GM12892 (cell line): ENCODE data around the gene PHLPP1.

Experiments
- DNase-seq: peaks from one replicate; pipeline ENCODE4 v3.0.0; 2011; ENCODE audit not compliant: insufficient read length
- FAIRE-seq: peaks from 2 replicates; lab custom pipeline; 2011; peaks lifted over from hg19 to GRCh38; lab: Jason Lieb, UNC
- POLR2A ChIP-seq: IDR thresholded peaks from 2 replicates; pipeline ENCODE4 v1.6.1; 2011; ENCODE audit warnings: low read depth, low read length, control low read depth
- POLR2AphosphoS5 ChIP-seq: IDR thresholded peaks from 2 replicates; pipeline ENCODE4 v1.6.1; 2011; ENCODE audit warnings: low read depth, low read length, control low read depth
- TAF1 ChIP-seq: IDR thresholded peaks from 2 replicates; pipeline ENCODE4 v1.6.1; 2011; ENCODE audit warnings: low read depth, mild to moderate bottlenecking, control low read depth, low read length, borderline replicate concordance

Gene PHLPP1

DNA sequence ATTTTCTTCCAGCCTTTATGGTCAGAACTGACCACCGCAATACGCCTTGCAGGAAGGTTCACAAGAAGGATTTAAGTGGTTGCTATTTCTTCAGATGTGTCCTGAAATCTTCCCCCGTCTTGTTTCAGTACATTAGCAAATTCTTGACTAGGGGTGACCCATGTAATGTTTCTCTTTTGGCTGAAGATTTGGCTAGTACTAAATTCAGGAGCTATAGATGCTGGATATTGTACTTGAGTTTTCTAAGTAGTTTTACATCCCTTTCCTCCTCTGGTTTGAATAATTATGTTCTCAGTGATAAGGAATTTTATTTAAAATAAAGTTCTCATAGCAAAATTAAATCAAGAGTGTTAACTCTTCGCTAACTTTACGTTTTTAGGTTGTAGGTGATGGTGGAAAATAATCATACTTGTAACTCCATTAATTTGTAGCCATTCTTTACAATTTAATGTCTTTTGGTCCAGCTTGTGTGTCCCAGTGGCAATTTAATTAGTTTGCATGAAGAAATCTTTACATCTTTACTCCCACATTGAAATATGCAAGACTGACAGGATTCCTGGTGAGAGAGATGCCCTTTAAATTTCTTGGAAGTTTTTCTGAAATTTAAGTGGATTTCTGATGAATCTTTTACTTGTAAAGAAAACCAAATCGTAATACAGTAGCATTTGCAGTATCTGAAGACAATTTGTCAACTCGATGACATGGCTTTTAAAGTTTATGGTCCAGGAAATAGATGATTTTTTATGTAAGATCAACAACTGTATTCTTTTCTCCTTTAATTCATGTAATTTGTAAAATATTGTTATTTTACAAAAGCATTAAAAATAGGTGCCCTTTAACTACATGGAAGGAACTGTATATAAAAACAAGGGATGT lies 2.8 kb downstream of the PHLPP1 start:
- DNase-seq (no peak), FAIRE-seq (no peak)
- no peak for TF ChIP-seq POLR2AphosphoS5
- no peak for TF ChIP-seq POLR2A
- no peak for TF ChIP-seq TAF1

DNA sequence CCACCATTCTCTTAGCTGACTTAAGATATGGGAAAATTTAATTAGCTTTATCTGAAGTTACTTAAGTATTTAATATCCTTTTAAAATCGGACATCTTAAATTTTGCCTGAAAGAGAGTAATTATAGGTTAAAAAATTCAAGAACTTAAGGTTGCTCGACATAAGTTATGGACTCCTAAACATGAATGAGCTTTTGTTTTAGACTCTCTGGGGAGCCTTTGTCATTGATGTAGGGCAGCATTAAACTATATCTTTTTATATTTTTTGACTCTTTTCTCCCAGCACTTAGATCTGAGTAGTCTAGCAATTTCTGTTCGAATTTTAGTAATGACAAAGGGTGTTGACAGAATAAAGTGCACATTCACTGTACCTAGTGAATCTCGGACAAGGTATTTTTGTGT lies 4.7 kb downstream of the PHLPP1 start:
- DNase-seq (no peak), FAIRE-seq (no peak)
- no peak for TF ChIP-seq TAF1
- TF ChIP-seq POLR2AphosphoS5 = no peak
- TF ChIP-seq POLR2A = no peak

DNA sequence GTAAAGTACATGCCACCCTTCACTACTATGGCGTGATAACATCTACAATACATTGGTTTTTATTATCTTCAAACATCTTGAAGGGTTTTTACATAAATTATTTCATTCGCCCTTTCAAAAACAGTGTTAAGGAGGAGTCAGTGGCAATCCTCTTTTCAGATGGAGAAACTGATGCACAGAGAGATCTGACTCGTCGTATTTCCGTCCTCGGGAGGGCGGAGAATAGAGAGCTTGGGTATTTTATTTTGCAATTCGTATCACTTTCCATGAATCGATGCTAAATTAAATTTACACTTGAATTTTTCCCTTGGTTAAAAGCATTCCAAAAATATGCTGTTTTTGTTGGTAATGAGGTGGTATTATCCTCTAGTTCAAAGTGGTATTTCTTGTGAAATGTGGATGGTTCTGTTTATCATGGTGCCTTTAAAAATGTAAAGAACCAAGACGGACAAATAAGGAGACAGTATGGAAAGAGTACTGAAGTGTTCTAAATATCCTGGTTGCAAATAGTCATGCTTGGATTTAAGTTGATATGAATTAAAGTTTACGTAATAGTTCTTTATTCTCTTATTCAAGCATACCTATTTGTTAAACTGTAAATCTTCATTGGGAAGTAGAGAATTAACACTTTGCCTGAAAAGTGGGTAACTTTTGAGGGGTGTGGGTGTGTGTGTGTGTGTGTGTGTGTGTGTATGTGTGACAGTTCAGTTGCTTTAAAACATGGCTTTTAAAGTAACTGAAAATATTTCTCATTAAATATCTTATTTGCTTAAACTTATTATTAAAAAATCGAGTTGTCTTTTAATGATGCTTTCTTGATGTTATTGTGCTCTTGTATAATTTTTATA lies 5.6 kb downstream of the PHLPP1 start:
- TF ChIP-seq TAF1 (no peak), POLR2AphosphoS5 (no peak), POLR2A (no peak)
- DNase-seq = no peak
- no peak for FAIRE-seq

DNA sequence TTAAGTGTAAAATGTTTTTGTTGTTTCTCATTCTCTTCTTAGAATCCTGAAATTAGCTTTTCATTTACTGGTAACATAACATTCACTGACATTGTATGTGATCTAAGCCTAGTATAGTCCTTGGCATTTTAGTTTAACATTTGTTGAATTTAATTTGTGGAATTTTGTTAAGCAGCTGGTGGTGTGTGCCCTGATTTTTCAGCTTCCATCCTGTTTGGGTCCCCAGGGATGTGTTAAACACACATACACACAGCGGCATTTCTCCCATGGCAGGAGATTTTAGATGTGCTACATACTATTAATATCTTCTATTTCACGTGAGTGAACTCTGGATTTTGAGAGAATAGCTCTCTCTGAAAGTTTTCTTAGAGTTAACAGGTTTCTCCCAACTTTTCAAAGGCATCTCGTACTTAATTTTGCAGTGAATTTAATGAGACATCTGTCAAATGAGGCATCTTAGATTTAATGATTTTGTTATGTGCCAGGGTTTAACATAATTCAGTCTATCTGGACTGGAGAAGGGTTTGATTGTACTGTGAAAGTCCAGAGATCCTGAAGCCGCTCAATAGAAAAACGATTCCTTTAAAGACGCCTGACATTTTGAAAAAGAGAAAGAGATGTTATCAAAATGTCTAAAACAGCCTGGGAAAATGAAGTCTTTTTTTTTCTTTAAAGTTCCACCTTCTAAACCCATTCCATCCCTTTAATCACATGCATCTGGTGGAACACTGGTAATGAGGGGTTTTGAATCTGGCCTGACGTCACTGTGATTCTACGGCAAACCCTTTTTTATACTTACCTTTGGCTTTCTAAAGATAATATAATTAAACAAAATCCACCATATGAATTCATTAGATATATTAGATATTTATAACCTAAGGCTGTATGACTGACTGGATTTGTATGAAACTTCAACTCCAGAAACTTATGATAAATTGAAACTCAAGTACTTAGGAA lies 6.8 kb downstream of the PHLPP1 start:
- FAIRE-seq (no peak), DNase-seq (no peak)
- no peak for TF ChIP-seq TAF1
- no peak for TF ChIP-seq POLR2A
- TF ChIP-seq POLR2AphosphoS5 = no peak

DNA sequence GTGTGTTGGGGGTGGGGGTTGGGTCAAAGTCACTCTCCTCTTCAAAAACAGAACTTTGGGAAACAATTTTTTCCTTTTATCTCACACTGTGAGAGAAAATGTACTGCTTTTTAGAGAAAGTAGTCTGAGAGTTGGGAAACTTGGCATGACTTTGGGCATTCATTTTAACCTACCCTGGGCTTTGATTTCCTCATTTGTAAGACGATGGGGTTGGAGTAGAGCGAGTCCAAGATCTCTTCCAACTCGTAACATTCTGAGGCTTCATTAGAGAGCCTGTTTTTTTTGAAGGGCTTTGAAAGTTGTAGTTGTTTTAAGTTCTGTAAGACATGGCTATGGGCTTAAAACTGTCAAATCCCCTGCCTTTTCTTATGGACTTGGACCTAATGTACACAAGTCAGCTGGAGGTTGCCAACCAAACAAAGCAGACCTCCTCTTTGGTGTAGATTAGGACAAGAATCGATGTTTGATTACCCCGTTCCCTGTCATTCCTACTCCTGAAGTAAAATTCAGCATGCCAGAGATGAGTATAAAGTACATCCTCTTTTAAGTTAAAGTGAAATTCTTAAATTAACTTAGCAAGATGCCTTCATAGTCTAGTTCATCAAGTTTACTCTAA lies 8.4 kb downstream of the PHLPP1 start:
- FAIRE-seq = no peak
- no peak for DNase-seq
- no peak for TF ChIP-seq TAF1
- TF ChIP-seq POLR2A = no peak
- TF ChIP-seq POLR2AphosphoS5 = no peak

DNA sequence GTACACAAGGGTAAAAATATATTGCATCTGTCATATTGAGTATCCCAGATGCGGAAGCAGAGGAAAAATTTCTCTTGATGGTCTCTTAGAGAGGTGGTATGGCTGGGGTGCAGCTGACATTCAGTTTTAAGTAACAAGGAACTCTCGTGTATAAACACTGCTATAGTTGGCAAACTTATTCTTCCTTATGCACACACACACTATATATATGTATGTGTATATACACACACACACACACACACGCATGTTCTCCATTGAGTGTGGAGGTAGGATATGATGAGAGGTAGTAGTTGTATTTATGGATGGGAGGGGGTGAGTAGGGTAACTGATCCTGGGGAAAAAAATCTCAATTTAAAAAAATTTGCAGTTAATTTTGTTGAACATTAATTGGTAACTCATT lies 10.6 kb downstream of the PHLPP1 start:
- DNase-seq (no peak), FAIRE-seq (no peak)
- no peak for TF ChIP-seq POLR2A
- TF ChIP-seq TAF1 = no peak
- no peak for TF ChIP-seq POLR2AphosphoS5

DNA sequence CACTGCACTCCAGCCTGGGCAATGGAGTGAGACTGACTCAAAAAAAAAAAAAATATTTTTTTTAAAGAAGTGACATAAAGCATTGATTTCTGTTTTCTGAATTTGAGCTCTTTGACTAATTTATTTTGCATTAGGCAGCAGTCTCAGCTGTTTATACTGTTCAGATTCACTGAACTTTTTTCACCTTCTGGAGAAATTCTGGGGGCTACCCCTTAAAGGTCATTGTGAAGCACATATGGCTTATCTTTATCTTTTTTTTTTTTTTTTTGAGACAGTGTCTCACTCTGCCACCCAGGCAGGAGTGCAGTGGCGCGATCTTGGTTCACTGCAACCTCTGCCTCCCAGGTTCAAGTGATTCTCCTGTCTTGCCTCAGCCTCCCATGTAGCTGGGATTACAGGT lies 12.9 kb downstream of the PHLPP1 start:
- no peak for FAIRE-seq
- TF ChIP-seq POLR2A = no peak
- TF ChIP-seq POLR2AphosphoS5 = no peak
- TF ChIP-seq TAF1 = no peak

DNA sequence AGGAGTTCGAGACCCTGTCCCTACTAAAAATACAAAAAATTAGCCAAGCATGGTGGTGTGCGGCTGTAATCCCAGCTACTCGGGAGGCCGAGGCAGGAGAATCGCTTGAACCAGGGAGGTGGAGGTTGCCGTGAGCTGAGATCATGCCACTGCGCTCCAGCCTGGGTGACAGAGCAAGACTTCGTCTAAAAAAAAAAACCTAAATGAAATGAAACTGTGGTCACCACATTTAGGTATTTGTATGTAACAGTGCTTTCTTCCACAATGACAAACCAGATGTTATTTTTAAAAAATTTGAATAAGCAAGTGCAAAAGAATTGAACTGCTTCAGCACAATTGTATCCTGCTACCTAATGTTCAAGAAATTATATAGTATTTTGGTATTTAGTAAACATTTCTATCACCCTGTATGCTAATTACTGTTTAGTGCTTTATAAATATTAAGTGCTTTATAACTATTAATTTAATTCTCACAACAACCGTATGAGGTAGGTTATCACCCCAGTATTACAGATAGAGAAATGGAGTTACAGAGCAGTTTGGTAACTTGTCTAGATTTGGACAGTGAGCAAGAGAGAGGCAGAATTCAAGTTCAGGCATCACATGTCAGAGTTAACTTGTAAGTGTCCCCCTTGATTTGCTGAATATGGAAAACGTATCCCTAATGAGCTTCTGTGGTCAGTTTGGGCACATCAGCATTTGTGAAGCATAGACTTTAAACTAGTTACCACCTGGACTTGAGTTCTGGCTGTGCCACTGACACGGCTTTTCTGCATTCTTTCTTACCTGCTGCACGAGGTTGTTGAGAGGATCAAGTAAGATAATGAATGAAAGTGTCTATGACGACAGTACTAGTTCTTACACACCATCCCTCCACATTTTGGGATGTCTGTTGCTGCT lies 14.4 kb downstream of the PHLPP1 start:
- FAIRE-seq (peak; percentile 63), DNase-seq (no peak)
- TF ChIP-seq TAF1 = no peak
- TF ChIP-seq POLR2AphosphoS5 = no peak
- no peak for TF ChIP-seq POLR2A

More for the DNA sequence above, 12.9 kb downstream of the PHLPP1 start:
- DNase-seq = no peak

DNA sequence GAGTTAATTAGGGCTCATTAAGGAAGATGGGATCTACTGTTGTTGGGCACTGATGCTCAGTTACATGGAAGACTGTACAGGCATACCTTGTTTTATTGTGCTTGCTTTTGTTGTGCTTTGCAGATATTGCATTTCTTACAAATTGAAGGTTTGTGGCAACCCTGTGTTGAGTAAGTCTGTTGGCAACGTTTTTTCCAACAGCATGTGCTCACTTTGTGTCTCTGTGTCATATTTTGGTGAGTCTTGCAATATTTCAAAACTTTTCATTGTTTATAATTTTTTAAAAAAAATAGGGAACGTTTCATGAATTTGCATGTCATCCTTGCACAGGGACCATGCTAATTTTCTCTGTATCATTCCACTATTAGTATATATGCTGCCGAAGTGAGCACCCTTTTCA lies 15.6 kb downstream of the PHLPP1 start:
- FAIRE-seq = peak; percentile 67
- no peak for DNase-seq
- TF ChIP-seq POLR2AphosphoS5 (no peak), POLR2A (no peak), TAF1 (no peak)

DNA sequence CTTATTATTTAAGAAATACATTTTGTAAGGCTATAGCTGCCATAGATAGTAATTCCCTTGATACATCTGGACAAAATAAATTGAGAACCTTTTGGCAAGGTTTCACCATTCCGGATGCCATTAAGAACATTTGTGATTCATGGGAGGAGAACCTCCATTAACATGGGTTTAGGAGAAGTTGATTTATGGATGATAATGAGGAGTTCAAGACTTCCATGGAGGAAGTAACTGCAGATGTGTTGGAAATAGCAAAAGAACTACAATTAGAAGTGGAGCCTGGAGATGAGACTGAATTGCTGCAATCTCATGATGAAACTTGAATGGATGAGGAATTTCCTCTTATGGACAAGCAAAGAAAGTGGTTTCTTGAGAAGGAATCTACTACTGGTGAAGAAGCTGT lies 17.3 kb downstream of the PHLPP1 start:
- DNase-seq (no peak), FAIRE-seq (no peak)
- no peak for TF ChIP-seq POLR2AphosphoS5
- no peak for TF ChIP-seq TAF1
- no peak for TF ChIP-seq POLR2A

DNA sequence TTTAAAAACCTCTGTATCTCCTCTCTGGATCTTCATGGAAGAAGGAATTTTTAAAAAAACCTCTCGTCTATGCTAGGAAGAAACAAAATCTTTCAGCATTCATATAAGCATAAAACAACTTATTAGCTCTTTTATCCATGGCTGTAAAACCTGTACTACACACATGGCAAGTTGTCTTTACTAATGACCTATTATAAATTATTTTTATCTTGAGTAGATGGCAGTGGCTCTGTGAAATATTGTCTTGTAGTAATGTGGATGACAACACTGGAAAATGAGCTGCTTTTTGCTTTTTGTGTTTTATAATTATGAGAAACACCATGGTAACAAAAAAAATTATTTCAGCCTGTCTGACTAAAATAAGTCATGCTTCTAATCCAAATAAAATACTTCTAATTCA lies 18.9 kb downstream of the PHLPP1 start:
- DNase-seq (no peak), FAIRE-seq (no peak)
- TF ChIP-seq POLR2A = no peak
- no peak for TF ChIP-seq POLR2AphosphoS5
- TF ChIP-seq TAF1 = no peak

DNA sequence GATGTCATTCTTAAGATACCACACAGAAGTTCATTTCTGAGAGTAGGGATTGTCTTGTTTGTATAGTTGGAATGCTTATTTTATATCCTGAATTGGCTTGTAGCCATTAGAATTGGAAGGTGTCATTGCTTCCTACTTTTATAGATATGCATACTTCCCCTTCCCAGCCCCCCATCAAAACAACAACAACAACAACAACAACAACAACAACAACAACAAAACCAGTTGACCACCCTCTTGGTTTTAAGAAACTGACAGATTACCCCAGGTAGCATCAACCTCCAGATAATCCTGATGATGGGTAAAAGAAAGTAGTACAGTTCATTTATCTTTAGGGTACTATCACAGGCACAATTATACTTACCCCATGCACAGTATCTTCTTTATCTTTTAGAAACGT lies 20.0 kb downstream of the PHLPP1 start:
- TF ChIP-seq POLR2AphosphoS5 (no peak), POLR2A (no peak), TAF1 (no peak)
- no peak for DNase-seq
- FAIRE-seq = no peak
